Adrenal gland (tissue), 12 donors: Measurements from ENCODE around the gene EIPR1. TPM values are rescaled to one million over a fixed set of nuclear protein-coding genes. Genes with fewer than 3 reads are reported as not detected.

Experiments used
- DNase-seq, 7 donors: peaks; one replicate each; pipeline ENCODE4 v3.0.0-alpha.2; 2019 to 2020
- H3K27ac ChIP-seq, 5 donors: fragments of 200-600 bp; sonication (generic) in 4 of 5; 1 replicate in 3 of 5; 2 replicates in 2 of 5; pipeline versions ENCODE4 v1.5.1 to v1.8.0; 2016 to 2020; ENCODE audit warnings: mild to moderate bottlenecking in 1 of 5
- H3K27me3 ChIP-seq: fragments of 200-600 bp; 2 replicates; pipeline ENCODE4 v1.8.0; 2021
- H3K36me3 ChIP-seq, 2 donors: fragments of 200-600 bp; replicated peaks in 1 of 2; 1 replicate in 1 of 2; 2 replicates in 1 of 2; pipeline versions ENCODE4 v1.5.1 to v1.8.0; 2018 to 2022
- H3K4me1 ChIP-seq, 2 donors: fragments of 200-600 bp; replicated peaks in 1 of 2; 1 replicate in 1 of 2; 2 replicates in 1 of 2; pipeline versions ENCODE4 v1.5.1 to v1.8.0; 2018 to 2021
- H3K4me3 ChIP-seq, 4 donors: fragments of 200-600 bp; sonication (generic) in 3 of 4; one replicate each; pipeline ENCODE4 v1.5.1; 2016 to 2018
- H3K9me3 ChIP-seq, 3 donors: fragments of 200-600 bp; sonication (generic) in 1 of 3; replicated peaks in 1 of 3; 1 replicate in 2 of 3; 2 replicates in 1 of 3; pipeline versions ENCODE4 v1.5.1 to v1.8.0; 2016 to 2021
- POLR2A ChIP-seq, 2 donors: fragments of 450-650 bp; IDR thresholded peaks; one replicate each; pipeline ENCODE4 v1.6.1; 2017; ENCODE audit warnings: antibody characterized with exemption in 2 of 2, mild to moderate bottlenecking in 2 of 2, moderate library complexity in 1 of 2
- WGBS, 4 donors: extraction: QIAGEN DNeasy Blood & Tissue Kit in 2 of 4; methylation state at CpG; one replicate each; pipeline versions ENCODE4 v1.1.5 to v1.1.7; 2013 to 2017; 5-methylcytosine and 5-hydroxymethylcytosine counted together
- intact Hi-C, 2 donors: fragments of 100-400 bp; cut with DNase I; formaldehyde crosslinking; loops; one replicate each; pipeline versions ENCODE4 v1.14.1 to v1.15.0; 2022 to 2023
- polyA plus RNA-seq, 3 donors: library from polyadenylated mRNA; stranded (reverse); fragments of 200-250 nt in 2 of 3; fragments of 350-450 nt in 1 of 3; fragmentation: Illumina TruSeq in 1 of 3; extraction: RNeasy Lipid Tissue Mini Kit (QIAGEN cat#74804) in 1 of 3; gene quantifications; one replicate each; pipeline ENCODE4 v1.2.3, GENCODE V29; 2013 to 2014
- total RNA-seq, 9 donors: library from RNA; depleted of rRNA in 4 of 9; stranded (reverse); fragments of >200 nt in 4 of 9; fragments of 120-200 nt in 1 of 9; fragmentation: NEBNext Ultra II Directional in 1 of 9; extraction: Animal tissue kit (Norgen Biotek cat#: 25700) in 1 of 9; gene quantifications; one replicate each; pipeline versions ENCODE4 v1.1.0 to v1.2.4, GENCODE V29; 2013 to 2023
- TF ChIP-seq, protein P1 (sequence below), 6 experiments: fragments of 450-650 bp in 4 of 6; fragments of 200-600 bp in 2 of 6; sonication (generic) in 1 of 6; IDR thresholded peaks; 1 replicate in 5 of 6; 2 replicates in 1 of 6; pipeline versions ENCODE4 v1.5.1 to v1.8.0; 2016 to 2021; ENCODE audit warnings: antibody characterized with exemption in 6 of 6, mild to moderate bottlenecking in 2 of 6, moderate library complexity in 1 of 6
- donor health status: healthy with polysubstance abuse.
- donor health status: Bipolar disorder and iron deficiency.
- donor health status: DM: yes; HTN: yes; CAD: no.
- donor health status: DM: no; HTN: no; CAD: no.
- donor health status: DM: no; HTN: no; CAD: no.
- donor health status: DM: yes; HTN: yes; CAD: no.

The EIPR1 gene
- total and polyA plus RNA-seq, 12 donors: 10.3 to 37.9 (median 28.5) TPM

GRCh38 chr2:3342324-3342723, 35.3 kb downstream of the EIPR1 start:
- H3K27me3 ChIP-seq: no peaks in the 10 kb centered on the region
- no peaks in the 10 kb centered on the region for H3K4me1 ChIP-seq
- DNase-seq: no peak
- TF ChIP-seq POLR2A (IDR thresholded peaks at IDR 0.05): no peak
- WGBS, 4 donors: 94 to 100% (median 96%) methylated on average over 9 of the region's 9 CpGs
- intact Hi-C loops: no loop called here
- no peaks in the 10 kb centered on the region for H3K9me3 ChIP-seq
- no peaks in the 10 kb centered on the region for H3K36me3 ChIP-seq
- H3K27ac ChIP-seq: no peak overlapping the region
- H3K4me3 ChIP-seq: no peak overlapping the region

DNA sequence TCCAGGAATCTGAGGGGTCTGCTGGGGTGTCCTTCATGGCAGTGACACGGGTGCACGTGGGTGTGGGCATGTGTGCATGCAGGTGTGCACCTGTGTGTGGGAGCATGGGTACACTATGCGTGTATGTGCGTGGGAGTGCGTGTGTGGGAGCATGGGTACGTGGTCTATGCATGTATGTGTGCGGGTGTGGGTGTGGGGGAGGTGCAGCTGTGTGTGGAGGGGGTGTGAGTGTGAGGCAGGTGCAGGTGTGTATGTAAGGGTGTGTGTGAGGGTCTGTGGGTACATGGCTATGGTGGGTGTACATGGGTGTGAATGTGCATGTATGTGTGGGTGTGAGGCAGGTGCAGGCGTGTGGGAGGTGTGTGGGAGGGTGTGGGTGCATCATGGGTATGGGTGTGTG, 36.3 kb downstream of the EIPR1 start:
- Histone ChIP-seq H3K4me1 (no peaks in the 10 kb centered on the region), H3K9me3 (no peaks in the 10 kb centered on the region), H3K27me3 (no peaks in the 10 kb centered on the region), H3K36me3 (no peaks in the 10 kb centered on the region), H3K27ac (no peak overlapping the region), H3K4me3 (no peak overlapping the region)
- DNase-seq: no peak
- WGBS, 4 donors: 94 to 97% (median 96%) methylated on average over 8 of the region's 8 CpGs
- TF ChIP-seq POLR2A (IDR thresholded peaks at IDR 0.05): no peak
- TF ChIP-seq, protein P1, sequence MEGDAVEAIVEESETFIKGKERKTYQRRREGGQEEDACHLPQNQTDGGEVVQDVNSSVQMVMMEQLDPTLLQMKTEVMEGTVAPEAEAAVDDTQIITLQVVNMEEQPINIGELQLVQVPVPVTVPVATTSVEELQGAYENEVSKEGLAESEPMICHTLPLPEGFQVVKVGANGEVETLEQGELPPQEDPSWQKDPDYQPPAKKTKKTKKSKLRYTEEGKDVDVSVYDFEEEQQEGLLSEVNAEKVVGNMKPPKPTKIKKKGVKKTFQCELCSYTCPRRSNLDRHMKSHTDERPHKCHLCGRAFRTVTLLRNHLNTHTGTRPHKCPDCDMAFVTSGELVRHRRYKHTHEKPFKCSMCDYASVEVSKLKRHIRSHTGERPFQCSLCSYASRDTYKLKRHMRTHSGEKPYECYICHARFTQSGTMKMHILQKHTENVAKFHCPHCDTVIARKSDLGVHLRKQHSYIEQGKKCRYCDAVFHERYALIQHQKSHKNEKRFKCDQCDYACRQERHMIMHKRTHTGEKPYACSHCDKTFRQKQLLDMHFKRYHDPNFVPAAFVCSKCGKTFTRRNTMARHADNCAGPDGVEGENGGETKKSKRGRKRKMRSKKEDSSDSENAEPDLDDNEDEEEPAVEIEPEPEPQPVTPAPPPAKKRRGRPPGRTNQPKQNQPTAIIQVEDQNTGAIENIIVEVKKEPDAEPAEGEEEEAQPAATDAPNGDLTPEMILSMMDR (IDR thresholded peaks at IDR 0.05): no peak
- intact Hi-C loops: no loop called here

DNA sequence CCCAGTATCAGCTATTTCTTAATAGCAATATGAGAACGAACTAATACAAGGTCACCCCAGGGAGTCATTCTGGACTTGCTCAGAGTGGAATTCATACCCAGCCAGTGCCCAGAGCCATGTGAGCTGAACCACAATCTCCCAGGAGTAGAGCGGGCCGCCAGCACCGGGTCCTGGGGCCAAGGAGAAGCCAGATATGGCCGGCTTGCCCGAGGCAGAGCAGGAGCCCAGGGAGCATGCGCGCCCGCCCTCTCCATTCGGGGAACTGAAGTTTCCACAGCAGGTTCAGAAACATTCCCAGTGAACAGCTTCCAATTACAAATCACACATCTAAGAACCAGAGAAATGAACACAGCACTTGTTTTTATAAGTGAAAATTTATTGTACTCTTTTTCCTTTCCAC, 37.5 kb downstream of the EIPR1 start:
- Histone ChIP-seq H3K4me1 (no peaks in the 10 kb centered on the region), H3K36me3 (no peaks in the 10 kb centered on the region), H3K9me3 (no peaks in the 10 kb centered on the region), H3K27me3 (no peaks in the 10 kb centered on the region), H3K4me3 (no peak overlapping the region), H3K27ac (no peak overlapping the region)
- DNase-seq: peak in 1 of 7 donors; percentile 21
- intact Hi-C loops: no loop called here
- TF ChIP-seq POLR2A (IDR thresholded peaks at IDR 0.05): no peak
- TF ChIP-seq, protein P1 (IDR thresholded peaks at IDR 0.05): no peak
- WGBS, 4 donors: 69 to 95% (median 89%) methylated on average over 8 to 10 of the region's 10 CpGs

- intact Hi-C loops: no loop called here
- Histone ChIP-seq H3K9me3 (no peaks in the 10 kb centered on the region), H3K4me3 (no peak overlapping the region), H3K4me1 (no peaks in the 10 kb centered on the region), H3K36me3 (peaks cover 0 to 4% of the 10 kb centered on the region in 2 donors), H3K27ac (no peak overlapping the region), H3K27me3 (no peaks in the 10 kb centered on the region)
- TF ChIP-seq POLR2A (IDR thresholded peaks at IDR 0.05): no peak
- TF ChIP-seq, protein P1 (IDR thresholded peaks at IDR 0.05): no peak
- WGBS, 4 donors: 90 to 94% (median 91%) methylated on average over 8 to 10 of the region's 10 CpGs
- no peak for DNase-seq
These were observed 39.3 kb downstream of the EIPR1 start for GRCh38 chr2:3338340-3338739.

- DNase-seq: no peak
These were observed 40.8 kb downstream of the EIPR1 start for GRCh38 chr2:3336844-3337243.

More at GRCh38 chr2:3336844-3337243, 40.8 kb downstream of the EIPR1 start:
- Histone ChIP-seq H3K4me3 (no peak overlapping the region), H3K9me3 (no peaks in the 10 kb centered on the region), H3K27me3 (no peaks in the 10 kb centered on the region), H3K36me3 (peaks cover 0 to 4% of the 10 kb centered on the region in 2 donors), H3K4me1 (peaks cover 4 to 5% of the 10 kb centered on the region in 2 donors), H3K27ac (no peak overlapping the region)
- TF ChIP-seq, protein P1 (IDR thresholded peaks at IDR 0.05): no peak
- TF ChIP-seq POLR2A (IDR thresholded peaks at IDR 0.05): no peak
- 89 to 100% (median 98%) methylated on average over 2 of the region's 2 CpGs for WGBS, 4 donors
- intact Hi-C loops: no loop called here
